ENCODE results near the gene TRANK1. TPM values are rescaled to one million over a fixed set of nuclear protein-coding genes. Genes with fewer than 3 reads are reported as not detected.

The TRANK1 gene
- total RNA-seq, 2 donors from 2014 or later = 9.4 to 17.4 TPM

DNA sequence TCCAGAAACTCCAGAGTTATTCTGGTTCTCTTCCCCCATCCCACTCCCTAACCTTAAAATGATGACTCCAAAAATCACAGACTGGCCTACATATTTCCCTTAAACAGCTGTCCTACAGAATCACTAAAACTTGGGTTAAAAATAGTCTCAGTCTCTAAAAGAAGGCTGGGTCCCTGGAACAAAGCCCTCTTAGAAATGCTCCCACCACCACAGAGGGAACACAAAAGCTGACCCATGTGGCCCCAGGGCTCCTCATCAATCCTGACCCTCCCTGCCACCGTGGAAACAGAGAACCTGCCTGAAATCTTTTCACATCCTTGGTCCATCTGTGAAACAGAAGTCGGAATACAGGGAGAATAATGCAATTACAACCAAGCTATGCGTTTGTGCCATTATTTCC is 124.8 kb downstream of the TRANK1 start:
- Histone ChIP-seq H3K27me3 (replicated peaks; ENCODE audit: insufficient read depth) (no peaks in the 10 kb centered on the region), H3K4me3 (no peak overlapping the region), H3K36me3 (no peaks in the 10 kb centered on the region), H3K27ac (no peak overlapping the region), H3K9me3 (no peaks in the 10 kb centered on the region), H3K4me1 (replicated peaks) (no peaks in the 10 kb centered on the region)
- WGBS = 73% methylated on average over 3 of the region's 3 CpGs
- TF ChIP-seq POLR2A (IDR thresholded peaks at IDR 0.05) (no peak), POLR2AphosphoS5 (IDR thresholded peaks at IDR 0.05) (no peak)
- TF ChIP-seq, protein P1, sequence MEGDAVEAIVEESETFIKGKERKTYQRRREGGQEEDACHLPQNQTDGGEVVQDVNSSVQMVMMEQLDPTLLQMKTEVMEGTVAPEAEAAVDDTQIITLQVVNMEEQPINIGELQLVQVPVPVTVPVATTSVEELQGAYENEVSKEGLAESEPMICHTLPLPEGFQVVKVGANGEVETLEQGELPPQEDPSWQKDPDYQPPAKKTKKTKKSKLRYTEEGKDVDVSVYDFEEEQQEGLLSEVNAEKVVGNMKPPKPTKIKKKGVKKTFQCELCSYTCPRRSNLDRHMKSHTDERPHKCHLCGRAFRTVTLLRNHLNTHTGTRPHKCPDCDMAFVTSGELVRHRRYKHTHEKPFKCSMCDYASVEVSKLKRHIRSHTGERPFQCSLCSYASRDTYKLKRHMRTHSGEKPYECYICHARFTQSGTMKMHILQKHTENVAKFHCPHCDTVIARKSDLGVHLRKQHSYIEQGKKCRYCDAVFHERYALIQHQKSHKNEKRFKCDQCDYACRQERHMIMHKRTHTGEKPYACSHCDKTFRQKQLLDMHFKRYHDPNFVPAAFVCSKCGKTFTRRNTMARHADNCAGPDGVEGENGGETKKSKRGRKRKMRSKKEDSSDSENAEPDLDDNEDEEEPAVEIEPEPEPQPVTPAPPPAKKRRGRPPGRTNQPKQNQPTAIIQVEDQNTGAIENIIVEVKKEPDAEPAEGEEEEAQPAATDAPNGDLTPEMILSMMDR (IDR thresholded peaks at IDR 0.05) = no peak
- intact Hi-C loops (cut with DNase I) = no loop called here
- DNase-seq (ENCODE audit: low spot score) = no peak

DNA sequence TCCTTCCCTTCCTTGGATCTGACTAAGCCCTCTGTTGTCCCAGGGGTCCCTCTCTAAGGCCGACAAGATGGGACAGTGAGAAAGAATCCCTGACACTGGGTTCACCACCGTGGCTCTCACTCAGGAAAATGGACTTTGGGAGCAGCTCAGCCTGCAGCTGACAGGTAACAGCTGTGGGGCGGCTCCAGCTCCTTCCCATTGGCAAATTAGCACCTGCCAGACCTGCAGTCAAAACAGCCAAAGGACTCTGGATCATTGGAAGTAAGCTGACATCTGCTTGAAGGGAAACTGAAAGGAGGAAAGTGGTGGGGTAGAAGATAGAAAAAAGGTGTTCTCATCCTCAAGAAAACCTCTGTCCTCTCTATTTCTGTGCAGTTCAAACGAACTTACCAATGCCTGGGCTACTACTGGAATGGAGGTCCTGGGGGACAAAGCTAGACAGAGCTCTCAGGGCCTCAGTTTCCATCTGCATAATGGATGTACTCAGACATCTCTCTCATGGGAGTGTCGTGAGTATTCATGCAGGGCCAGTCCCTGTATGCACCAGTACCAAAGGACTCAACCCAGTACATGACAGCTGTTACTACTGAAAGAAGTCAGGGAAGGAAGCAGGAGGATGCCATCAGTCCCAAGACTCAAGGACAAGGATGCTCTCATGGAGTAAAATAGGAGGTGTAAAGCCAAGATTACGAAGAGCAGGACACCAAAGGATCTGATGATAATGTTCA is 126.9 kb downstream of the TRANK1 start:
- 82% methylated on average over 6 of the region's 6 CpGs for WGBS
- no peak overlapping the region for H3K4me3 ChIP-seq
- TF ChIP-seq, protein P1 (IDR thresholded peaks at IDR 0.05) = no peak
- no peak for TF ChIP-seq POLR2AphosphoS5 (IDR thresholded peaks at IDR 0.05)
- no peak for TF ChIP-seq POLR2A (IDR thresholded peaks at IDR 0.05)
- no peak for DNase-seq (ENCODE audit: low spot score)
- no peaks in the 10 kb centered on the region for H3K9me3 ChIP-seq
- H3K36me3 ChIP-seq = no peaks in the 10 kb centered on the region
- H3K27ac ChIP-seq = no peak overlapping the region
- no peaks in the 10 kb centered on the region for H3K27me3 ChIP-seq (replicated peaks; ENCODE audit: insufficient read depth)
- intact Hi-C loops (cut with DNase I) = no loop called here
- no peaks in the 10 kb centered on the region for H3K4me1 ChIP-seq (replicated peaks)

DNA sequence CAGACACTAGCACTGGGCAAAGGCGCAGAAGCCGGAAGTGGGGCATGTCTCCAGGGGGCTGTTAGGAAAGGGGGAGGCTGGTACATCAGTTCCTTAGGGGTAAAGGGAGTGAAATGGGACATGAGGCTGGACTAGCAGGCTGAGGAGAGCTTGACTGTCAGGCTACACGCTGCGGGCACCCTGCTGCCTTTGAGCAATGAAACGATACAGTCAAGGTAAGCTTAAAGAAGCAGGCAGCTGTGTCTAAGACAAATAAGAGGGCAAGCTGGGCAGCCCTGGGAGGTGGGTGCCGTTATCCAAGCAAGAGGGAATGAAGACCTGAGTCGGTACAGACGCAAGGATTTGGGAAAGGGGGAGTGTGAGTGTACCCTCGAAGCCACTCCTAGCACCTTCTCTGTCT is 129.5 kb downstream of the TRANK1 start:
- H3K36me3 ChIP-seq = no peaks in the 10 kb centered on the region
- intact Hi-C loops (cut with DNase I) = no loop called here
- no peaks in the 10 kb centered on the region for H3K9me3 ChIP-seq
- DNase-seq (ENCODE audit: low spot score) = no peak
- no peaks in the 10 kb centered on the region for H3K27me3 ChIP-seq (replicated peaks; ENCODE audit: insufficient read depth)
- H3K27ac ChIP-seq = no peak overlapping the region
- H3K4me1 ChIP-seq (replicated peaks) = no peaks in the 10 kb centered on the region
- H3K4me3 ChIP-seq = no peak overlapping the region
- TF ChIP-seq POLR2AphosphoS5 (IDR thresholded peaks at IDR 0.05) (no peak), POLR2A (IDR thresholded peaks at IDR 0.05) (no peak)
- TF ChIP-seq, protein P1 (IDR thresholded peaks at IDR 0.05) = no peak
- WGBS = 90% methylated on average over 9 of the region's 9 CpGs

DNA sequence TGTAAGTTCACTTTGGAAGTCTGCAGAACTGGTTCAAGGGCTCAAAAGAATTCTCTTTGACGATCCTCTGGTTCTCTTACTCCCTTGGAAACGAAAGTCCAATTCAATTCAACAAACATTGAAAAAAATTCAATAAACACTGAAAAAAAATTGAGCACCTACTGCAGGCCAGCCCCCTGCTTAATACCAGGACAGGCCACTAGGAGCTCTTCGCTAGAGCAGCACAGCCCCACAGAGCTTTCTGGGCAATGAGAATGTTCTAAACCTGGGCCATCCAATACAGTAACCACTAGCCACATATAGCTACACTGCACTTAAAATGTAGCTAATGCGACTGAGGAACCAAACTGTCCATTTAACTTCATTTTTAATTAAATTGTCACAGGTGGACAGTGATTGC is 130.1 kb downstream of the TRANK1 start:
- DNase-seq (ENCODE audit: low spot score) = no peak
- TF ChIP-seq POLR2A (IDR thresholded peaks at IDR 0.05) (no peak), POLR2AphosphoS5 (IDR thresholded peaks at IDR 0.05) (no peak)
- TF ChIP-seq, protein P1 (IDR thresholded peaks at IDR 0.05) = no peak
- Histone ChIP-seq H3K36me3 (no peaks in the 10 kb centered on the region), H3K4me3 (no peak overlapping the region), H3K4me1 (replicated peaks) (no peaks in the 10 kb centered on the region), H3K27me3 (replicated peaks; ENCODE audit: insufficient read depth) (no peaks in the 10 kb centered on the region), H3K27ac (no peak overlapping the region), H3K9me3 (no peaks in the 10 kb centered on the region)
- intact Hi-C loops (cut with DNase I) = no loop called here
- 64% methylated on average over 4 of the region's 4 CpGs for WGBS

DNA sequence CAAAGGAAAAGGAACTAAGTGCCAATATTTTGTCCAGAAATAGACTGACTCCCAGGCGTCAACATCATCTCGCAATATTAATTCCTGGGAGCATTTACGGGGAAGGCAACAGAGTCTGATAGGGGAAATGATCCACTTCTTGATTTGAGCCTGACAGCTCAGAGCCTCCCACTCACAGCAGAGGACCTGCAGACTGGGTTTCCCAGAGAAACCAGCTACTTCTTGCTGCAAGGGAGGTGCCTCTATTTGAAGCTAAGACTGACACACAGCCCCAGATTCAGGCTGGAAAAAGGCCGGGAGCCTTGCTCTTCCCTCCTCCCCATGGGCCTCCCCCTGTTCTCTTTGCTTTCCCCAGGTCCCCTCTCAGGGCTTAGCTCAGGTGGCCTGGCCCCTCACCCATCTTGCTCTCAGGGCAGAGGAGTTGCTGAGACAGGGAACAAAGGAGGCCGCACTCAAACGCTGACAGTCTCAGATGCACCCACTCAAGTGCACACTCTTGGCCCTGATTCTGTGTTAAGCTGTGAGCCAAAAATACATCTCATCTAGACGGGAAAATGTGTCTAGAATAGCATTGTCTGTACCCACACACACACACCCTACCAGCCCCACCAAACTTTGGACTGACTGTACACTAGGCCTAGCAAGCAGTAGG is 130.7 kb downstream of the TRANK1 start:
- H3K4me1 ChIP-seq (replicated peaks) = no peaks in the 10 kb centered on the region
- H3K27ac ChIP-seq = no peak overlapping the region
- TF ChIP-seq POLR2A (IDR thresholded peaks at IDR 0.05) (no peak), POLR2AphosphoS5 (IDR thresholded peaks at IDR 0.05) (no peak)
- TF ChIP-seq, protein P1 (IDR thresholded peaks at IDR 0.05) = no peak
- no peaks in the 10 kb centered on the region for H3K27me3 ChIP-seq (replicated peaks; ENCODE audit: insufficient read depth)
- H3K9me3 ChIP-seq = no peaks in the 10 kb centered on the region
- H3K4me3 ChIP-seq = no peak overlapping the region
- intact Hi-C loops (cut with DNase I) = no loop called here
- no peak for DNase-seq (ENCODE audit: low spot score)
- no peaks in the 10 kb centered on the region for H3K36me3 ChIP-seq
- 49% methylated on average over 7 of the region's 7 CpGs for WGBS

All from prostate gland (tissue), 2 donors.